ENCODE measurements around the gene NSUN3.

- TF ChIP-seq POLR2A (IDR thresholded peaks at IDR 0.05) (no peak), CTCF (IDR thresholded peaks at IDR 0.05) (no peak)
Measured at GRCh38 chr3:94173673-94174434, 111.0 kb downstream of the NSUN3 start.

All from heart left ventricle (tissue), 13 donors.